GM12878 (cell line): ENCODE results near the gene FGF12. TPM values are rescaled to one million over a fixed set of nuclear protein-coding genes. Genes with fewer than 3 reads are reported as not detected.

Experiments used
- ATAC-seq: fragments of 200-7000 bp; cut with Tn5 transposase; 3 replicates; pipeline ENCODE4 v1.9.1; 2020; ENCODE audit warnings: mild to moderate bottlenecking, moderate library complexity
- BruUV-seq: library from RNA; stranded (reverse); fragments of 400-500 nt; replicated peaks from 2 replicates; lab custom pipeline; 2021; lab: Mats Ljungman, UMichigan
- CTCF ChIA-PET: fragments of 300-600 bp; sonication (Branson Sonifier 250); formaldehyde crosslinking; extraction: SDS; loops from one replicate; lab custom pipeline; 2021; ENCODE audit warnings: inconsistent platforms; lab: Yijun Ruan, JAX
- POLR2A ChIA-PET: fragments of 350-600 bp; formaldehyde crosslinking; extraction: SDS; loops from one replicate; lab custom pipeline; 2021; ENCODE audit warnings: inconsistent platforms; lab: Charles Lee
- RAD21 ChIA-PET: fragments of 300-600 bp; sonication (Branson Sonifier 250); formaldehyde crosslinking; loops from one replicate; lab custom pipeline; 2023; ENCODE audit warnings: antibody characterized with exemption; ENCODE audit not compliant: unreplicated experiment; lab: Charles Lee
- SMC1A ChIA-PET: fragments of 300-600 bp; sonication (Branson Sonifier 250); formaldehyde crosslinking; loops from one replicate; lab custom pipeline; 2023; ENCODE audit not compliant: unreplicated experiment, uncharacterized antibody; lab: Charles Lee
- DNase-seq: peaks from one replicate; pipeline ENCODE4 v3.0.0-alpha.2; 2011; ENCODE audit warnings: low read depth, low spot score
- FAIRE-seq: peaks from 3 replicates; lab custom pipeline; 2011; peaks lifted over from hg19 to GRCh38; lab: Jason Lieb, UNC
- H2AFZ ChIP-seq: 2 replicates; pipeline ENCODE4 v1.6.0; 2011; ENCODE audit warnings: low read depth, low read length, control low read depth; ENCODE audit not compliant: control insufficient read depth
- H3K27ac ChIP-seq: 2 replicates; pipeline ENCODE4 v1.5.1; 2011; ENCODE audit warnings: control low read depth; ENCODE audit not compliant: control insufficient read depth, insufficient read depth
- H3K27me3 ChIP-seq, 2 experiments: replicated peaks in 1 of 2; 2 replicates each; pipeline versions ENCODE4 v1.6.0 to v1.6.1; 2011; ENCODE audit warnings: low read length in 1 of 2; ENCODE audit not compliant: control insufficient read depth in 2 of 2, insufficient read depth in 2 of 2
- H3K36me3 ChIP-seq, 2 experiments: 2 replicates each; pipeline ENCODE4 v1.5.1; 2011; ENCODE audit warnings: low read length in 1 of 2; ENCODE audit not compliant: control insufficient read depth in 2 of 2, insufficient read depth in 2 of 2
- H3K4me1 ChIP-seq: 2 replicates; pipeline ENCODE4 v1.6.1; 2011; ENCODE audit warnings: mild to moderate bottlenecking, low read length, moderate library complexity, mixed read lengths; ENCODE audit not compliant: control insufficient read depth, insufficient read depth
- H3K4me2 ChIP-seq: 2 replicates; pipeline ENCODE4 v1.6.0; 2011; ENCODE audit warnings: control low read depth; ENCODE audit not compliant: control insufficient read depth, insufficient read depth
- H3K4me3 ChIP-seq: fragments of 200-600 bp; sonication (generic); 2 replicates; pipeline ENCODE4 v1.5.1; 2016
- H3K79me2 ChIP-seq: 2 replicates; pipeline ENCODE4 v1.6.0; 2011; ENCODE audit warnings: low read length; ENCODE audit not compliant: control insufficient read depth, insufficient read depth
- H3K9ac ChIP-seq: 2 replicates; pipeline ENCODE4 v1.8.0; 2011; ENCODE audit warnings: low read length, control low read depth, mixed read lengths; ENCODE audit not compliant: control insufficient read depth, insufficient read depth
- H3K9me3 ChIP-seq: replicated peaks from 3 replicates; pipeline ENCODE4 v1.5.1; 2011; ENCODE audit warnings: mild to moderate bottlenecking, low read length; ENCODE audit not compliant: control insufficient read depth, insufficient read depth
- H4K20me1 ChIP-seq: 2 replicates; pipeline ENCODE4 v1.6.0; 2011; ENCODE audit not compliant: control insufficient read depth, insufficient read depth
- CHD2 ChIP-seq: IDR thresholded peaks from 2 replicates; pipeline ENCODE4 v1.6.1; 2011; ENCODE audit warnings: low read depth, low read length, improper control_type of control experiment, borderline replicate concordance
- EP300 ChIP-seq, 2 experiments: fragments of 150-350 bp in 1 of 2; IDR thresholded peaks; 2 replicates each; pipeline ENCODE4 v1.6.1; 2011 to 2012; ENCODE audit warnings: low read depth in 2 of 2, low read length in 2 of 2, borderline replicate concordance in 1 of 2, improper control_type of control experiment in 1 of 2, inconsistent platforms in 1 of 2; ENCODE audit not compliant: control insufficient read depth in 1 of 2
- NR2F1 ChIP-seq: fragments of 450-650 bp; conservative IDR thresholded peaks from 2 replicates; pipeline ENCODE4 v1.6.1; 2017; ENCODE audit warnings: mild to moderate bottlenecking
- SP1 ChIP-seq: IDR thresholded peaks from one replicate; pipeline ENCODE4 v1.6.1; 2011; ENCODE audit warnings: low read depth, low read length
- WGBS: methylation state at CpG from one replicate; pipeline ENCODE4 v1.1.6; 2016; ENCODE audit warnings: low lambda C conversion rate; ENCODE audit not compliant: insufficient replicate concordance, insufficient coverage; ENCODE audit errors: missing lambda C conversion rate; 5-methylcytosine and 5-hydroxymethylcytosine counted together
- in situ Hi-C: fragments of 300-500 bp; cut with MboI; formaldehyde crosslinking; loops from 9 replicates; pipeline ENCODE4 v1.14.3; 2018; ENCODE audit warnings: mixed read lengths
- intact Hi-C: fragments of 100-400 bp; cut with micrococcal nuclease; formaldehyde crosslinking; loops from one replicate; pipeline ENCODE4 v1.14.2; 2022; ENCODE audit not compliant: unreplicated experiment
- polyA plus RNA-seq, 11 experiments: library from polyadenylated mRNA; depleted of rRNA in 4 of 11; unstranded in 6 of 11; stranded (reverse) in 5 of 11; fragments of >200 nt; fragmentation: Nextera tagmentation in 4 of 11; fragmentation: Illumina TruSeq in 1 of 11; extraction: Ambion mirVana in 4 of 11; extraction: Trizol in 1 of 11; gene quantifications; 1 replicate in 1 of 11; 2 replicates in 10 of 11; pipeline versions ENCODE4 v1.2.1 to v1.2.3, GENCODE V29; 2011 to 2016; ENCODE audit warnings: inconsistent platforms in 2 of 11, missing spikeins in 2 of 11, low read depth in 1 of 11
- total RNA-seq, 4 experiments: library from RNA; depleted of rRNA in 3 of 4; stranded (reverse); fragments of >200 nt in 3 of 4; fragmentation: Illumina TruSeq in 1 of 4; extraction: Trizol in 1 of 4; gene quantifications; 2 replicates each; pipeline versions ENCODE4 v1.2.1 to v1.2.3, GENCODE V29; 2013 to 2021
- TF ChIP-seq, protein P1 (sequence below): fragments of 450-650 bp; formaldehyde crosslinking; IDR thresholded peaks from 2 replicates; pipeline ENCODE4 v1.4.0; 2020; ENCODE audit warnings: mild to moderate bottlenecking, moderate library complexity
- TF ChIP-seq, protein P2 (sequence below): fragments of 450-650 bp; IDR thresholded peaks from 2 replicates; pipeline ENCODE4 v1.6.1; 2018; ENCODE audit warnings: borderline replicate concordance, mild to moderate bottlenecking; ENCODE audit not compliant: partially characterized antibody

The FGF12 gene
- total and polyA plus RNA-seq, 10 of the 15 experiments (the other 5 are each of a cell fraction or from before 2014, with no cell fraction given): 0.03 to 0.43 (median 0.13) TPM; not detected in 7

DNA sequence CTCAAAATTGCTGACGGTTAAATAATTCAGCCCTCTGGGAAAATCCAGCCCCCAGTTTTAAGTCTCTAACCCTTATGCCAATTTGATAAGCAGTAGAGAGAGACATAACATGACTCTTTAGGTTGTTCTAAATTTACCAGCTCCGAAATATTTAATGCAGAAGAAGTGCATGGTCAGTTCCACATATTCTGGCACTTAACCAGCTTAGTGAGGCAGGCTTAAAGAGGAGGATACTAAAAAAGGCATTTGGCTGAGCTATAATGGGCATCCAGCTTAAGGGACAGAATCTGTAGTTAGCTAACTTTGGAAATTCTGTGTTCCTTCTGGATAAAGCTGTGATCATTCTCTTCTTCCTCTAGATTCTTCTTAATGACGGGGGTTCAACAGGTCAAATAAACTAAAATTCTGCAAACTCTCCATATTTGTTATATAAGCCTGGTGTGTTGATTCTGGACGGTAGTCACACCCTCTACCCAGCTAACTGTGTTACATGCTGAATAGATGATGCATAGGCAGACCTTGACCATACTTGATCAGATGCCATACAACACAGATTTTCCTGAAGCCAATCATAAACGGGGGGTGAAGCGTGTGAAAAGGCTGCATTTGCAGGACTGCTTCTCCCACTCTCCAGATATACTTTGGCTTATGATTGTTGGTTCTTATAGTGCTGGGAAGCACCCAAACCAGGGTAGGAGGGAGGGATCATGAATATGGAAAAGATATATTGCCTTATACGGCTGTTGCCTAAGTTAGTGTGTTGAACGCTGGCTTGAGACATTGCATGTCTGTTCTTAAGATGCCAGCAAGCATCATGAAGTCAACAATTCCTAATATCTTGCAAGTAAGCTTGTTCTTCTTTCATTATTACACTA lies 118.4 kb downstream of the FGF12 start:
- no peak for TF ChIP-seq EP300 (IDR thresholded peaks at IDR 0.05; ENCODE audit: borderline replicate concordance in 1 of 2, control insufficient read depth in 1 of 2, low read depth in 2 of 2, low read length in 2 of 2)
- TF ChIP-seq SP1: no peak
- no peak for TF ChIP-seq NR2F1
- TF ChIP-seq, protein P1, sequence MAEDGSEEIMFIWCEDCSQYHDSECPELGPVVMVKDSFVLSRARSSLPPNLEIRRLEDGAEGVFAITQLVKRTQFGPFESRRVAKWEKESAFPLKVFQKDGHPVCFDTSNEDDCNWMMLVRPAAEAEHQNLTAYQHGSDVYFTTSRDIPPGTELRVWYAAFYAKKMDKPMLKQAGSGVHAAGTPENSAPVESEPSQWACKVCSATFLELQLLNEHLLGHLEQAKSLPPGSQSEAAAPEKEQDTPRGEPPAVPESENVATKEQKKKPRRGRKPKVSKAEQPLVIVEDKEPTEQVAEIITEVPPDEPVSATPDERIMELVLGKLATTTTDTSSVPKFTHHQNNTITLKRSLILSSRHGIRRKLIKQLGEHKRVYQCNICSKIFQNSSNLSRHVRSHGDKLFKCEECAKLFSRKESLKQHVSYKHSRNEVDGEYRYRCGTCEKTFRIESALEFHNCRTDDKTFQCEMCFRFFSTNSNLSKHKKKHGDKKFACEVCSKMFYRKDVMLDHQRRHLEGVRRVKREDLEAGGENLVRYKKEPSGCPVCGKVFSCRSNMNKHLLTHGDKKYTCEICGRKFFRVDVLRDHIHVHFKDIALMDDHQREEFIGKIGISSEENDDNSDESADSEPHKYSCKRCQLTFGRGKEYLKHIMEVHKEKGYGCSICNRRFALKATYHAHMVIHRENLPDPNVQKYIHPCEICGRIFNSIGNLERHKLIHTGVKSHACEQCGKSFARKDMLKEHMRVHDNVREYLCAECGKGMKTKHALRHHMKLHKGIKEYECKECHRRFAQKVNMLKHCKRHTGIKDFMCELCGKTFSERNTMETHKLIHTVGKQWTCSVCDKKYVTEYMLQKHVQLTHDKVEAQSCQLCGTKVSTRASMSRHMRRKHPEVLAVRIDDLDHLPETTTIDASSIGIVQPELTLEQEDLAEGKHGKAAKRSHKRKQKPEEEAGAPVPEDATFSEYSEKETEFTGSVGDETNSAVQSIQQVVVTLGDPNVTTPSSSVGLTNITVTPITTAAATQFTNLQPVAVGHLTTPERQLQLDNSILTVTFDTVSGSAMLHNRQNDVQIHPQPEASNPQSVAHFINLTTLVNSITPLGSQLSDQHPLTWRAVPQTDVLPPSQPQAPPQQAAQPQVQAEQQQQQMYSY (CRISPR knock-in tag): no peak
- TF ChIP-seq, protein P2, sequence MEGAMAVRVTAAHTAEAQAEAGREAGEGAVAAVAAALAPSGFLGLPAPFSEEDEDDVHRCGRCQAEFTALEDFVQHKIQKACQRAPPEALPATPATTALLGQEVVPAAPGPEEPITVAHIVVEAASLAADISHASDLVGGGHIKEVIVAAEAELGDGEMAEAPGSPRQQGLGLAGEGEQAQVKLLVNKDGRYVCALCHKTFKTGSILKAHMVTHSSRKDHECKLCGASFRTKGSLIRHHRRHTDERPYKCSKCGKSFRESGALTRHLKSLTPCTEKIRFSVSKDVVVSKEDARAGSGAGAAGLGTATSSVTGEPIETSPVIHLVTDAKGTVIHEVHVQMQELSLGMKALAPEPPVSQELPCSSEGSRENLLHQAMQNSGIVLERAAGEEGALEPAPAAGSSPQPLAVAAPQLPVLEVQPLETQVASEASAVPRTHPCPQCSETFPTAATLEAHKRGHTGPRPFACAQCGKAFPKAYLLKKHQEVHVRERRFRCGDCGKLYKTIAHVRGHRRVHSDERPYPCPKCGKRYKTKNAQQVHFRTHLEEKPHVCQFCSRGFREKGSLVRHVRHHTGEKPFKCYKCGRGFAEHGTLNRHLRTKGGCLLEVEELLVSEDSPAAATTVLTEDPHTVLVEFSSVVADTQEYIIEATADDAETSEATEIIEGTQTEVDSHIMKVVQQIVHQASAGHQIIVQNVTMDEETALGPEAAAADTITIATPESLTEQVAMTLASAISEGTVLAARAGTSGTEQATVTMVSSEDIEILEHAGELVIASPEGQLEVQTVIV: no peak
- TF ChIP-seq CHD2: no peak
- Histone ChIP-seq H2AFZ (no peak overlapping the region), H4K20me1 (no peaks in the 10 kb centered on the region), H3K4me3 (no peak overlapping the region), H3K4me2 (no peak overlapping the region), H3K27me3 (no peaks in the 10 kb centered on the region), H3K4me1 (no peaks in the 10 kb centered on the region), H3K36me3 (no peaks in the 10 kb centered on the region), H3K79me2 (no peaks in the 10 kb centered on the region), H3K9me3 (no peaks in the 10 kb centered on the region), H3K9ac (no peak overlapping the region), H3K27ac (no peak overlapping the region)
- in situ Hi-C loops (no loop called here), intact Hi-C loops (no loop called here)
- FAIRE-seq (no peak), DNase-seq (no peak), ATAC-seq (no peak)
- ChIA-PET CTCF (interaction anchor here (0.6 kb wide), 1 partner anchor 49 kb away, joined by 3 read pairs; no protein-coding TSS in a partner anchor), RAD21 (no interaction called here), SMC1A (no interaction called here), POLR2A (interaction anchor here (0.6 kb wide), 1 partner anchor 981 kb away, joined by 4 read pairs; no protein-coding TSS in a partner anchor)
- 37% methylated on average over 8 of the region's 8 CpGs for WGBS
- BruUV-seq: no TSS peak
